Chondrocyte (in vitro differentiated cells): Measurements from ENCODE around the gene DPP4. TPM values are rescaled to one million over a fixed set of nuclear protein-coding genes. Genes with fewer than 3 reads are reported as not detected.

ENCODE experiments used
- DNase-seq: peaks from one replicate; pipeline ENCODE4 v3.0.0; 2021; ENCODE audit warnings: mixed read lengths, low spot score
- H3K27ac Mint-ChIP-seq: one replicate; pipeline ENCODE4 v1.8.0; 2021; ENCODE audit warnings: mild to moderate bottlenecking, moderate library complexity, mixed read lengths; ENCODE audit not compliant: unreplicated experiment
- H3K27me3 Mint-ChIP-seq: 2 replicates; pipeline ENCODE4 v1.8.0; 2021; ENCODE audit warnings: low read depth, mixed read lengths
- H3K36me3 Mint-ChIP-seq: 2 replicates; pipeline ENCODE4 v1.8.0; 2021; ENCODE audit warnings: low read depth, mixed read lengths
- H3K4me1 Mint-ChIP-seq: 2 replicates; pipeline ENCODE4 v1.8.0; 2021; ENCODE audit warnings: low read depth, mild to moderate bottlenecking, mixed read lengths
- H3K4me3 Mint-ChIP-seq: one replicate; pipeline ENCODE4 v1.8.0; 2021; ENCODE audit warnings: mild to moderate bottlenecking, moderate library complexity, mixed read lengths; ENCODE audit not compliant: unreplicated experiment
- H3K9me3 Mint-ChIP-seq: 2 replicates; pipeline ENCODE4 v1.8.0; 2021; ENCODE audit warnings: low read depth, mixed read lengths
- total RNA-seq: library from RNA; stranded (reverse); gene quantifications from 3 replicates; pipeline ENCODE4 v1.2.1, GENCODE V29; 2021
- TF ChIP-seq, protein P1 (sequence below): fragments of 200-600 bp; sonication (generic); IDR thresholded peaks from 2 replicates; pipeline ENCODE4 v1.5.0; 2021; ENCODE audit warnings: antibody characterized with exemption, mild to moderate bottlenecking, moderate library complexity

DPP4 gene
- total RNA-seq, 1 donor from 2014 or later, result 0.42 TPM

DNA sequence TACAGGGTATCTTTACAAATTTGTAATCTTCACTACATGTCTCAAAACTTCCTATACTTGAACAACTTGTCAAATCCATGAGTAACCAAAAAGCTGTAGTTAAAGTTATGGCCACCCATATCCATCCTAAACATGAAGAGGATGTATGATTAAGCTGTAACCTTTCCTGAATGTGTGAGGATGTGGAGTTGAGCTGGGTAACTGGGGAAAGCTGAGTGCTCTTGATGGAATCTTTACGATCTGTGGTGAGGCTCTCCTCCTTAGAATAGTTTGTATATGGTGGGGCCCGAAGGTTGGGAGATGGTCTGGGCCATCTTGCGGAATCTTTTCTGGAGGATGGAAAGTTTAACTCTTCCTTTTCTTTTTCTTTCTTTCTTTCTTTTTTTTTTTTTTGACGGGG is 29.4 kb downstream of the DPP4 start:
- Mint-ChIP-seq H3K4me3 (no peak overlapping the region), H3K27me3 (peaks cover 21% of the 10 kb centered on the region), H3K27ac (no peak overlapping the region), H3K4me1 (no peaks in the 10 kb centered on the region), H3K9me3 (no peaks in the 10 kb centered on the region), H3K36me3 (no peaks in the 10 kb centered on the region)
- no peak for DNase-seq
- TF ChIP-seq, protein P1, sequence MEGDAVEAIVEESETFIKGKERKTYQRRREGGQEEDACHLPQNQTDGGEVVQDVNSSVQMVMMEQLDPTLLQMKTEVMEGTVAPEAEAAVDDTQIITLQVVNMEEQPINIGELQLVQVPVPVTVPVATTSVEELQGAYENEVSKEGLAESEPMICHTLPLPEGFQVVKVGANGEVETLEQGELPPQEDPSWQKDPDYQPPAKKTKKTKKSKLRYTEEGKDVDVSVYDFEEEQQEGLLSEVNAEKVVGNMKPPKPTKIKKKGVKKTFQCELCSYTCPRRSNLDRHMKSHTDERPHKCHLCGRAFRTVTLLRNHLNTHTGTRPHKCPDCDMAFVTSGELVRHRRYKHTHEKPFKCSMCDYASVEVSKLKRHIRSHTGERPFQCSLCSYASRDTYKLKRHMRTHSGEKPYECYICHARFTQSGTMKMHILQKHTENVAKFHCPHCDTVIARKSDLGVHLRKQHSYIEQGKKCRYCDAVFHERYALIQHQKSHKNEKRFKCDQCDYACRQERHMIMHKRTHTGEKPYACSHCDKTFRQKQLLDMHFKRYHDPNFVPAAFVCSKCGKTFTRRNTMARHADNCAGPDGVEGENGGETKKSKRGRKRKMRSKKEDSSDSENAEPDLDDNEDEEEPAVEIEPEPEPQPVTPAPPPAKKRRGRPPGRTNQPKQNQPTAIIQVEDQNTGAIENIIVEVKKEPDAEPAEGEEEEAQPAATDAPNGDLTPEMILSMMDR, result no peak

DNA sequence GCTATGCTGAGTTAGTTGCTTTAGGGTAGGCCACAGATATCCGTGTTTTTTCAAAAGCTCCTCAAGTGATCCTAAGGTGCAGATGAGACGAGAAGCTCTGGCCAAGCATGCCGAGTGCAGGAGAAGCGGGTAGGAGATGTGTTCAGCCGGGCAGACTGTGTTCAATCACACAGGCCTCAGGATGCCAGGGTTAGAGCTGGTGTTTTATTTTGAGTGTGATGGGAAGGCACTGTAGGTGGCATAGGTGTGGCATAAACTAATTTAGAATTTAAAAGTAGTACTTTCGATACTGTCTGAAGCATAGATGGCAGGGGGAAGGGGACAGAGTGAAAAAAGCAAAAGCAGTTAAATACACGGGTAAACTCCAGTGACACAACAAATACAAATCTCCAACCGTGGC is 30.9 kb downstream of the DPP4 start:
- no peak for DNase-seq
- TF ChIP-seq, protein P1, result no peak
- H3K27ac Mint-ChIP-seq, result no peak overlapping the region

DNA sequence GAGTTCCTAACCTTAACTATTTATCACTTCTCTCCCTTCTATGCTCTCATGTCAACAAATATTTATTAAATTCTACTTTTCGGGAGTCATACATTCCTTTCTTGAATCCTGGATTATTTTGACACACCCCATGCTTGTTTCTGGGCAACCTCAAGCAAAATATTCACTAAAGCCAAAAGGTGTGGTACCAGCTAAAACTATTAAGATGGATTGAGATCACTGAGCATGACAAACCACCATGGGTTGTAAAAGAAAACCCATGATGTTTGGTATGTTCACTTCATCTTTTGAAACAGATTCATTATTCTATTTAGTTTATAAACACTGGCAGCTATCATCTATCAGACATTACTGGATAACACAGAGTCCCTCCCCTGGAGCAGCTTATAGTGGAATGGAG is 32.5 kb downstream of the DPP4 start:
- DNase-seq, result no peak
- Mint-ChIP-seq H3K27ac (no peak overlapping the region), H3K4me3 (no peak overlapping the region), H3K36me3 (no peaks in the 10 kb centered on the region), H3K4me1 (no peaks in the 10 kb centered on the region), H3K27me3 (peaks cover 12% of the 10 kb centered on the region), H3K9me3 (no peaks in the 10 kb centered on the region)
- TF ChIP-seq, protein P1, result no peak

More for the DNA sequence above, 30.9 kb downstream of the DPP4 start:
- no peak overlapping the region for H3K4me3 Mint-ChIP-seq
- H3K9me3 Mint-ChIP-seq, result no peaks in the 10 kb centered on the region
- H3K4me1 Mint-ChIP-seq, result no peaks in the 10 kb centered on the region
- peaks cover 16% of the 10 kb centered on the region for H3K27me3 Mint-ChIP-seq
- no peaks in the 10 kb centered on the region for H3K36me3 Mint-ChIP-seq

DNA sequence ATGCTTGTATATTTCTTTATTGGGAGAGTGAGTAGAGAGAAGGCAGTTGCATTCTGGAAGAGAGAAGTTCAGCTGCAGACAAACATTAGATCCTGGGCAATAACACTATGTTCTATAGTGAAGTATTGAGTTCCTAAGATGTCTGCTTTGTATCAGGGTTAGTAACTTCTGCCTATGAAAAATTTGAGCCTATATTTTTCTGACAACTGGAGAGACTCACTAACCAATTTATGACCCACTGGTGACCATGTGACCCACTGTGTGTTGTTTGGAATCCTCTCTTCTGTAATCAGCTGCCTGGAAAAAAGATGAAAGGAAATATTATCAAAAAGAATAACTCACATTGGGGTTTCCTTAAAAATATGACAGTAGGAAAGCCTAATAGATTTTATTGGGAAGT is 35.3 kb downstream of the DPP4 start:
- Mint-ChIP-seq H3K4me3 (no peak overlapping the region), H3K27me3 (peaks cover 18% of the 10 kb centered on the region), H3K27ac (no peak overlapping the region), H3K9me3 (no peaks in the 10 kb centered on the region), H3K4me1 (no peaks in the 10 kb centered on the region), H3K36me3 (no peaks in the 10 kb centered on the region)
- DNase-seq, result no peak
- TF ChIP-seq, protein P1, result no peak

DNA sequence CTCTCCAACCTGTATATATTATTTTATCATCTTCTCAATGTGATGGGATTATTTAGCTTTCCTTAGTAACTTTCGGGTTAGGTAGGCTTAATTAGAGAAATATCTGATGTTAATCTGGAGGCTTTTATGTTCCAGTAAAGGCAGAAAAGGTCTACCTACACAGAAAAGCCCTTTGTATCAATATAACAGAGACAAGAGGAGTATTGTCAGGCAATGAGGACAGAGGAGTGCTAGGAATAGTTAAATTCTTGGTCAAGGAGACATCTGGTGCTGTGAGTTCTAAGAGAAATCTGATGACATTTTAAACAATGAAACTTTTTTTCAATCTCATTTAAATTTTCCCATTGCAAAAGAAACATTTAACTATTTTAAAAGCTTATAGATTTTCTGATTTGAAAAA is 36.1 kb downstream of the DPP4 start:
- H3K27ac Mint-ChIP-seq, result no peak overlapping the region
- H3K9me3 Mint-ChIP-seq, result no peaks in the 10 kb centered on the region
- H3K4me1 Mint-ChIP-seq, result no peaks in the 10 kb centered on the region
- H3K27me3 Mint-ChIP-seq, result peaks cover 18% of the 10 kb centered on the region
- TF ChIP-seq, protein P1, result no peak
- H3K36me3 Mint-ChIP-seq, result no peaks in the 10 kb centered on the region
- H3K4me3 Mint-ChIP-seq, result no peak overlapping the region
- no peak for DNase-seq
